GM19025 (cell line): ENCODE data around the gene CTNND2.
"Not testable (repeated sequence)": the region's sequence is repeated elsewhere in the genome, so short reads cannot be mapped to it uniquely, and the experiment has no call there.

ENCODE experiments used
- ATAC-seq: cut with Tn5 transposase; IDR thresholded peaks from one replicate; pipeline ENCODE4 v1.9.1; 2021; ENCODE audit warnings: mild to moderate bottlenecking, low read depth, moderate library complexity; ENCODE audit not compliant: unreplicated experiment

The CTNND2 gene

GRCh38 chr5:11869203-11869602 is 35.0 kb downstream of the CTNND2 start:
- ATAC-seq: no peak

- no peak for ATAC-seq
Observed at GRCh38 chr5:11863911-11864310, 40.3 kb downstream of the CTNND2 start.

GRCh38 chr5:11857391-11857790 is 46.9 kb downstream of the CTNND2 start:
- no peak for ATAC-seq

- ATAC-seq: no peak
Observed at GRCh38 chr5:11854936-11855335, 49.3 kb downstream of the CTNND2 start.

- ATAC-seq: no peak
Observed at GRCh38 chr5:11853796-11854195, 50.5 kb downstream of the CTNND2 start.

- no peak for ATAC-seq
Observed at GRCh38 chr5:11853140-11853539, 51.1 kb downstream of the CTNND2 start.

GRCh38 chr5:11852717-11853087 is 51.5 kb downstream of the CTNND2 start:
- ATAC-seq: no peak

GRCh38 chr5:11851965-11852716 is 52.1 kb downstream of the CTNND2 start:
- ATAC-seq: no peak

GRCh38 chr5:11851416-11851815 is 52.8 kb downstream of the CTNND2 start:
- ATAC-seq: no peak

GRCh38 chr5:11828566-11828965 is 75.7 kb downstream of the CTNND2 start:
- not testable (repeated sequence) for ATAC-seq

GRCh38 chr5:11822598-11822997 is 81.6 kb downstream of the CTNND2 start:
- ATAC-seq: no peak

- no peak for ATAC-seq
Observed at GRCh38 chr5:11815916-11816315, 88.3 kb downstream of the CTNND2 start.

GRCh38 chr5:11815481-11815880 is 88.8 kb downstream of the CTNND2 start:
- ATAC-seq: no peak

GRCh38 chr5:11814373-11814772 is 89.9 kb downstream of the CTNND2 start:
- no peak for ATAC-seq

- no peak for ATAC-seq
Observed at GRCh38 chr5:11809407-11809806, 94.8 kb downstream of the CTNND2 start.

- ATAC-seq: no peak
Observed at GRCh38 chr5:11803436-11803835, 100.8 kb downstream of the CTNND2 start.

- no peak for ATAC-seq
Observed at GRCh38 chr5:11801061-11801460, 103.2 kb downstream of the CTNND2 start.

GRCh38 chr5:11797132-11797531 is 107.1 kb downstream of the CTNND2 start:
- no peak for ATAC-seq

GRCh38 chr5:11793396-11793795 is 110.8 kb downstream of the CTNND2 start:
- ATAC-seq: no peak

GRCh38 chr5:11792621-11793020 is 111.6 kb downstream of the CTNND2 start:
- ATAC-seq: no peak

- no peak for ATAC-seq
Observed at GRCh38 chr5:11791792-11792191, 112.5 kb downstream of the CTNND2 start.

GRCh38 chr5:11790201-11790600 is 114.0 kb downstream of the CTNND2 start:
- ATAC-seq: no peak
